MM.1S (cell line): ENCODE results near the gene H6PD.

Source experiments
- DNase-seq: peaks from one replicate; pipeline ENCODE4 v3.0.0-alpha.2; 2015
- H2AFZ ChIP-seq: fragments of 300-600 bp; sonication (generic); 2 replicates; pipeline ENCODE4 v1.6.0; 2016; ENCODE audit warnings: antibody characterized with exemption, low read length
- H3F3A ChIP-seq: fragments of 300-600 bp; sonication (generic); 2 replicates; pipeline ENCODE4 v1.6.1; 2016; ENCODE audit warnings: mild to moderate bottlenecking, antibody characterized with exemption, low read length, moderate library complexity, mixed read lengths; ENCODE audit not compliant: insufficient read depth
- H3K27ac ChIP-seq: fragments of 300-600 bp; sonication (generic); 2 replicates; pipeline ENCODE4 v1.5.1; 2016; ENCODE audit warnings: mild to moderate bottlenecking, low read length
- H3K27me3 ChIP-seq: fragments of 300-600 bp; sonication (generic); replicated peaks from 2 replicates; pipeline ENCODE4 v1.6.0; 2016; ENCODE audit warnings: low read length; ENCODE audit not compliant: insufficient read depth
- H3K36me3 ChIP-seq: fragments of 300-600 bp; sonication (generic); replicated peaks from 2 replicates; pipeline ENCODE4 v1.6.1; 2016; ENCODE audit warnings: mild to moderate bottlenecking, low read length, mixed read lengths; ENCODE audit not compliant: insufficient read depth
- H3K4me1 ChIP-seq: fragments of 300-600 bp; sonication (generic); 2 replicates; pipeline ENCODE4 v1.6.1; 2016; ENCODE audit warnings: low read length, mixed read lengths
- H3K4me2 ChIP-seq: fragments of 300-600 bp; sonication (generic); 2 replicates; pipeline ENCODE4 v1.6.0; 2016; ENCODE audit warnings: low read depth, low read length
- H3K4me3 ChIP-seq: fragments of 300-600 bp; sonication (generic); 2 replicates; pipeline ENCODE4 v1.5.1; 2016; ENCODE audit warnings: low read length, mixed read lengths
- H3K79me2 ChIP-seq: fragments of 300-600 bp; sonication (generic); 2 replicates; pipeline ENCODE4 v1.6.1; 2016; ENCODE audit warnings: mixed run types, low read length, mixed read lengths
- H3K9ac ChIP-seq: fragments of 300-600 bp; sonication (generic); 2 replicates; pipeline ENCODE4 v1.6.1; 2016; ENCODE audit warnings: low read length, mixed read lengths
- H3K9me2 ChIP-seq: fragments of 300-600 bp; sonication (generic); replicated peaks from 2 replicates; pipeline ENCODE4 v1.6.1; 2016; ENCODE audit warnings: mild to moderate bottlenecking, low read length, mixed read lengths; ENCODE audit not compliant: insufficient read depth
- H3K9me3 ChIP-seq: fragments of 300-600 bp; sonication (generic); replicated peaks from 2 replicates; pipeline ENCODE4 v1.6.1; 2016; ENCODE audit warnings: mild to moderate bottlenecking, low read length, mixed read lengths; ENCODE audit not compliant: insufficient read depth
- H4K20me1 ChIP-seq: fragments of 300-600 bp; sonication (generic); 2 replicates; pipeline ENCODE4 v1.6.1; 2016; ENCODE audit warnings: mild to moderate bottlenecking, low read length, moderate library complexity, mixed read lengths; ENCODE audit not compliant: insufficient read depth
- CTCF ChIP-seq: fragments of 300-600 bp; sonication (generic); IDR thresholded peaks from 2 replicates; pipeline ENCODE4 v1.5.1; 2016; ENCODE audit warnings: antibody characterized with exemption, low read length, mixed read lengths
- EZH2 ChIP-seq: fragments of 300-600 bp; sonication (generic); optimal IDR thresholded peaks from 2 replicates; pipeline ENCODE3; 2017; ENCODE audit warnings: low read depth, mild to moderate bottlenecking, antibody characterized with exemption, low read length, mixed read lengths
- EZH2phosphoT487 ChIP-seq: fragments of 300-600 bp; sonication (generic); IDR thresholded peaks from 2 replicates; pipeline ENCODE4 v1.6.1; 2018; ENCODE audit warnings: antibody characterized with exemption, low read length

The H6PD gene

GRCh38 chr1:9193233-9193625 is 41.3 kb upstream of the H6PD start:
- no peak overlapping the region for H3K4me2 ChIP-seq

GRCh38 chr1:9194024-9194423 is 40.5 kb upstream of the H6PD start:
- Histone ChIP-seq H3K9me3 (no peaks in the 10 kb centered on the region), H3K4me1 (no peaks in the 10 kb centered on the region), H3K27ac (no peak overlapping the region), H3K9me2 (no peaks in the 10 kb centered on the region), H3F3A (no peaks in the 10 kb centered on the region), H3K4me3 (no peak overlapping the region), H3K79me2 (no peaks in the 10 kb centered on the region), H2AFZ (no peak overlapping the region), H3K9ac (no peak overlapping the region), H3K36me3 (no peaks in the 10 kb centered on the region), H3K4me2 (no peak overlapping the region), H4K20me1 (no peaks in the 10 kb centered on the region), H3K27me3 (peaks cover 20% of the 10 kb centered on the region)
- DNase-seq = no peak
- no peak for TF ChIP-seq CTCF
- TF ChIP-seq EZH2phosphoT487 = no peak
- TF ChIP-seq EZH2 = no peak

More at GRCh38 chr1:9193233-9193625, 41.3 kb upstream of the H6PD start:
- no peak for DNase-seq
- Histone ChIP-seq H3K9me2 (no peaks in the 10 kb centered on the region), H2AFZ (no peak overlapping the region), H3K27me3 (peaks cover 17% of the 10 kb centered on the region), H3K79me2 (no peaks in the 10 kb centered on the region), H3K36me3 (no peaks in the 10 kb centered on the region), H3K9me3 (no peaks in the 10 kb centered on the region), H3K4me3 (no peak overlapping the region), H3K9ac (no peak overlapping the region), H4K20me1 (no peaks in the 10 kb centered on the region), H3K4me1 (no peaks in the 10 kb centered on the region), H3F3A (no peaks in the 10 kb centered on the region), H3K27ac (no peak overlapping the region)
- TF ChIP-seq CTCF (no peak), EZH2phosphoT487 (no peak), EZH2 (no peak)

- Histone ChIP-seq H3K27ac (no peak overlapping the region), H3K4me3 (no peak overlapping the region), H3K36me3 (no peaks in the 10 kb centered on the region), H3K79me2 (no peaks in the 10 kb centered on the region), H3K27me3 (peaks cover 37% of the 10 kb centered on the region), H3K9me3 (no peaks in the 10 kb centered on the region), H3K9me2 (no peaks in the 10 kb centered on the region), H3K4me2 (no peak overlapping the region), H4K20me1 (no peaks in the 10 kb centered on the region), H2AFZ (no peak overlapping the region), H3F3A (no peaks in the 10 kb centered on the region), H3K4me1 (no peaks in the 10 kb centered on the region), H3K9ac (no peak overlapping the region)
- no peak for DNase-seq
- TF ChIP-seq EZH2 (no peak), CTCF (no peak), EZH2phosphoT487 (no peak)
These were observed 38.9 kb upstream of the H6PD start for GRCh38 chr1:9195651-9196050.
